ENCODE measurements around the gene ZNF408. TPM values are rescaled to one million over a fixed set of nuclear protein-coding genes. Genes with fewer than 3 reads are reported as not detected.

Gene ZNF408
- total and polyA plus RNA-seq, 2 of the 13 experiments (the other 11 are each of a cell fraction or from before 2014, with no cell fraction given), result 11.2 to 12.5 TPM

GRCh38 chr11:46700241-46701077, at the start of gene ZNF408, which contains the start of gene ARHGAP1 (continued):
- TF ChIP-seq ZNF18 (CRISPR knock-in tag; IDR thresholded peaks at IDR 0.05; ENCODE audit: insufficient replicate concordance), result peak; percentile 23
- TF ChIP-seq ZNF883 (CRISPR knock-in tag; IDR thresholded peaks at IDR 0.05; ENCODE audit: not compliant biosample characterization), result no peak
- TF ChIP-seq ZFP1 (CRISPR knock-in tag; IDR thresholded peaks at IDR 0.05), result no peak; the same call in 1 of the 2 replicates
- no peak for TF ChIP-seq SP1 (IDR thresholded peaks at IDR 0.05)
- TF ChIP-seq SP1 (CRISPR knock-in tag; IDR thresholded peaks at IDR 0.05), result peak; percentile 90
- TF ChIP-seq RARG (CRISPR knock-in tag; IDR thresholded peaks at IDR 0.05; ENCODE audit: low read depth), result no peak
- TF ChIP-seq DNMT3B (CRISPR knock-in tag; conservative IDR thresholded peaks at IDR 0.05), result no peak
- TF ChIP-seq ZNF574 (CRISPR knock-in tag; IDR thresholded peaks at IDR 0.05), result peak; percentile 90
- peak; percentile 28; the same call in 1 of the 2 replicates for TF ChIP-seq NR0B2 (CRISPR knock-in tag; IDR thresholded peaks at IDR 0.05)
- TF ChIP-seq SRSF1 (optimal IDR thresholded peaks at IDR 0.05; ENCODE audit: low read depth, low read length), result peak; percentile 72
- TF ChIP-seq TBL1XR1 (IDR thresholded peaks at IDR 0.05; ENCODE audit: borderline replicate concordance, low read length, partially characterized antibody), result peak; percentile 17
- peak; percentile 70 for TF ChIP-seq IKZF5 (CRISPR knock-in tag; IDR thresholded peaks at IDR 0.05)
- TF ChIP-seq HNRNPLL (IDR thresholded peaks at IDR 0.05; ENCODE audit: low read depth, low read length, poor library complexity, severe bottlenecking), result peak; percentile 57
- TF ChIP-seq RERE (CRISPR knock-in tag; IDR thresholded peaks at IDR 0.05; ENCODE audit: low read depth), result no peak
- TF ChIP-seq BRF2 (CRISPR knock-in tag; IDR thresholded peaks at IDR 0.05), result peak; percentile 85
